MV-4-11 (cell line): ENCODE data around the gene A2ML1.
A peak's percentile ranks its signal among the peaks of the same experiment; 100 is the strongest.
"Not testable (repeated sequence)": the region's sequence is repeated elsewhere in the genome, so short reads cannot be mapped to it uniquely, and the experiment has no call there.

ENCODE experiments used
- DNase-seq: peaks from one replicate; lab custom pipeline; 2025; lab: John Stamatoyannopoulos, UW

Gene A2ML1

GRCh38 chr12:8855891-8856290, 33.5 kb downstream of the A2ML1 start:
- no peak for DNase-seq

- DNase-seq, result not testable (repeated sequence)
Measured at GRCh38 chr12:8859448-8859847, 37.0 kb downstream of the A2ML1 start.

GRCh38 chr12:8860165-8860961, 37.9 kb downstream of the A2ML1 start:
- peak; percentile 42 for DNase-seq

- DNase-seq, result no peak
Measured at GRCh38 chr12:8866429-8866828, 44.0 kb downstream of the A2ML1 start.

- no peak for DNase-seq
Measured at GRCh38 chr12:8867009-8867408, 44.6 kb downstream of the A2ML1 start.

GRCh38 chr12:8867786-8868185, 45.4 kb downstream of the A2ML1 start:
- no peak for DNase-seq

GRCh38 chr12:8870586-8870985, 48.2 kb downstream of the A2ML1 start:
- no peak for DNase-seq

GRCh38 chr12:8871068-8871467, 48.6 kb downstream of the A2ML1 start:
- no peak for DNase-seq

GRCh38 chr12:8876887-8877286, 54.5 kb downstream of the A2ML1 start:
- no peak for DNase-seq

GRCh38 chr12:8886502-8887284, 64.3 kb downstream of the A2ML1 start:
- no peak for DNase-seq

GRCh38 chr12:8887285-8887715, 64.9 kb downstream of the A2ML1 start:
- DNase-seq, result no peak

- DNase-seq, result no peak
Measured at GRCh38 chr12:8890313-8891085, 68.1 kb downstream of the A2ML1 start.

GRCh38 chr12:8891976-8892375, 69.6 kb downstream of the A2ML1 start:
- DNase-seq, result no peak

- no peak for DNase-seq
Measured at GRCh38 chr12:8894378-8894777, 72.0 kb downstream of the A2ML1 start.

- DNase-seq, result no peak
Measured at GRCh38 chr12:8894986-8895385, 72.6 kb downstream of the A2ML1 start.

- DNase-seq, result no peak
Measured at GRCh38 chr12:8897081-8897480, 74.7 kb downstream of the A2ML1 start.

- DNase-seq, result peak; percentile 54
Measured at GRCh38 chr12:8899830-8900229, 77.4 kb downstream of the A2ML1 start.

- DNase-seq, result peak; percentile 95
Measured at GRCh38 chr12:8902703-8903102, 80.3 kb downstream of the A2ML1 start.

GRCh38 chr12:8903646-8904045, 81.2 kb downstream of the A2ML1 start:
- DNase-seq, result no peak

GRCh38 chr12:8904665-8905064, 82.2 kb downstream of the A2ML1 start:
- no peak for DNase-seq

- DNase-seq, result no peak
Measured at GRCh38 chr12:8905546-8905945, 83.1 kb downstream of the A2ML1 start.
